ENCODE results near the gene SLC17A9. TPM values are rescaled to one million over a fixed set of nuclear protein-coding genes. Genes with fewer than 3 reads are reported as not detected.

Gene SLC17A9
- total and polyA plus RNA-seq, 2 of the 8 experiments (the other 6 are each of a cell fraction or from before 2014, with no cell fraction given) = 23.5 to 35.2 TPM

- Histone ChIP-seq H3K4me3 (ENCODE audit: extremely low read depth in 1 of 4, insufficient read depth in 2 of 4, low read depth in 3 of 4, low read length in 4 of 4) (no peak overlapping the region), H3K36me3 (ENCODE audit: control insufficient read depth in 2 of 4, insufficient read depth in 4 of 4, low read length in 3 of 4) (peaks cover 29 to 71% (median 51%) of the 10 kb centered on the region in 4 experiments), H3K4me2 (ENCODE audit: insufficient read depth in 1 of 2, low read depth in 2 of 2, low read length in 2 of 2) (no peak overlapping the region), H4K5ac (ENCODE audit: insufficient read length, low read depth, low read length) (no peak overlapping the region), H3K18ac (ENCODE audit: extremely low read depth, low read length) (no peak overlapping the region), H4K20me1 (replicated peaks in 1 of 2; ENCODE audit: control insufficient read depth in 1 of 2, insufficient read depth in 2 of 2, low read length in 2 of 2) (peaks cover 8 to 28% of the 10 kb centered on the region in 2 experiments), H4K91ac (replicated peaks; ENCODE audit: insufficient read length, low read length) (no peak overlapping the region), H2BK12ac (ENCODE audit: low read depth, low read length) (no peak overlapping the region), H3K56ac (replicated peaks; ENCODE audit: insufficient read length, low read depth, low read length) (no peak overlapping the region), H2BK20ac (ENCODE audit: low read length) (no peak overlapping the region), H2BK5ac (ENCODE audit: low read depth, low read length) (no peak overlapping the region), H3K4ac (replicated peaks; ENCODE audit: insufficient read length, low read depth, low read length) (no peak overlapping the region), H3K27ac (ENCODE audit: low read depth, low read length) (no peak overlapping the region), H4K8ac (ENCODE audit: extremely low read depth, insufficient read depth, low read length) (no peak overlapping the region), H3K23me2 (ENCODE audit: low read depth, low read length) (no peaks in the 10 kb centered on the region), H3K4me1 (replicated peaks in 1 of 4; ENCODE audit: control insufficient read depth in 3 of 4, insufficient read depth in 4 of 4, low read length in 3 of 4) (peaks cover 0 to 2% (median 0%) of the 10 kb centered on the region in 4 experiments; a peak in 3 of 7 replicates), H3K27me3 (replicated peaks in 1 of 4; ENCODE audit: control insufficient read depth in 3 of 4, extremely low read depth in 1 of 4, insufficient read depth in 3 of 4, low read length in 3 of 4) (no peaks in the 10 kb centered on the region), H3K9ac (replicated peaks in 1 of 4; ENCODE audit: extremely low read depth in 1 of 4, low read depth in 3 of 4, low read length in 3 of 4) (no peak overlapping the region), H2BK120ac (replicated peaks; ENCODE audit: low read depth, low read length) (no peak overlapping the region), H3K14ac (ENCODE audit: insufficient read length) (no peak overlapping the region), H2BK15ac (ENCODE audit: low read length) (no peak overlapping the region), H2AFZ (ENCODE audit: low read length) (no peak overlapping the region), H2AK5ac (ENCODE audit: low read depth, low read length) (no peak overlapping the region), H3K79me1 (ENCODE audit: low read depth, low read length) (peaks cover 10% of the 10 kb centered on the region; the same call in 1 of the 2 replicates), H3K79me2 (ENCODE audit: control insufficient read depth in 1 of 2, insufficient read depth in 2 of 2, low read length in 2 of 2) (peaks cover 13 to 72% of the 10 kb centered on the region in 2 experiments), H3K23ac (ENCODE audit: insufficient read length) (no peak overlapping the region), H3K9me3 (ENCODE audit: insufficient read depth in 2 of 2, low read depth in 1 of 2, low read length in 1 of 2) (no peaks in the 10 kb centered on the region)
- DNase-seq (ENCODE audit: low read depth in 1 of 2, low spot score in 2 of 2) = no peak
- 94% methylated on average over 10 of the region's 10 CpGs; no CpG with 5 or more reads in 1 of the 2 experiments for WGBS, 2 experiments (ENCODE audit: extremely low coverage in 1 of 2, insufficient coverage in 1 of 2, insufficient read length in 1 of 2, insufficient replicate concordance in 2 of 2, low coverage in 1 of 2, low lambda C conversion rate in 2 of 2, missing lambda C conversion rate in 1 of 2)
- FAIRE-seq = no peak
- ChIA-PET POLR2A (ENCODE audit: partially characterized antibody) (interaction anchor here (0.7 to 19.4 kb wide), 2 partner anchors 25 to 382 kb away, joined by 3 to 363 read pairs; partner anchors contain the start of gene DIDO1), CTCF (ENCODE audit: partially characterized antibody) (interaction anchor here (0.7 to 7.0 kb wide), 12 partner anchors 9 to 50 kb away, joined by 3 to 50 read pairs (median 4); partner anchors contain the start of gene DIDO1)
- TF ChIP-seq EP300 (IDR thresholded peaks at IDR 0.05; ENCODE audit: borderline replicate concordance in 1 of 2, low read depth in 2 of 2, low read length in 2 of 2) = no peak
- TF ChIP-seq SP2 (IDR thresholded peaks at IDR 0.05; ENCODE audit: low read length) = no peak
- no peak for TF ChIP-seq GTF2F1 (IDR thresholded peaks at IDR 0.05; ENCODE audit: borderline replicate concordance, low read depth, low read length)
- TF ChIP-seq POLR2AphosphoS5 (IDR thresholded peaks at IDR 0.05; ENCODE audit: low read depth, low read length) = no peak
- no peak for TF ChIP-seq TAF7 (optimal IDR thresholded peaks at IDR 0.05; ENCODE audit: borderline replicate concordance, low read depth, low read length)
- TF ChIP-seq KDM4A (IDR thresholded peaks at IDR 0.05; ENCODE audit: low read depth, low read length, severe bottlenecking) = no peak
- TF ChIP-seq HDAC6 (IDR thresholded peaks at IDR 0.05; ENCODE audit: low read depth, low read length) = no peak
- no peak for TF ChIP-seq SAP30 (IDR thresholded peaks at IDR 0.05; ENCODE audit: insufficient read depth, insufficient replicate concordance, low read length)
These were observed 7.8 kb upstream of the SLC17A9 start for GRCh38 chr20:62944746-62945145.

All from H1 (cell line).